ENCODE data around the gene LIG1.

Gene LIG1

GRCh38 chr19:48182434-48182833 is 12.3 kb upstream of the LIG1 start:
- DNase-seq (ENCODE audit: low spot score): no peak

- DNase-seq (ENCODE audit: low spot score): no peak
These were observed 11.4 kb upstream of the LIG1 start for GRCh38 chr19:48181505-48181904.

GRCh38 chr19:48176226-48176625 is 6.1 kb upstream of the LIG1 start:
- no peak for DNase-seq (ENCODE audit: low spot score)

- DNase-seq (ENCODE audit: low spot score): no peak
These were observed 5.4 kb upstream of the LIG1 start for GRCh38 chr19:48175578-48175977.

GRCh38 chr19:48174445-48175030 is 4.4 kb upstream of the LIG1 start:
- DNase-seq (ENCODE audit: low spot score): no peak

- DNase-seq (ENCODE audit: low spot score): no peak
These were observed 1.6 kb upstream of the LIG1 start for GRCh38 chr19:48171710-48172109.

- DNase-seq (ENCODE audit: low spot score): no peak
These were observed 738 bp upstream of the LIG1 start for GRCh38 chr19:48170817-48171347.

- DNase-seq (ENCODE audit: low spot score): peak; percentile 35
These were observed 586 bp downstream of the LIG1 start for GRCh38 chr19:48169578-48169938.

GRCh38 chr19:48168689-48169088 is 1.5 kb downstream of the LIG1 start:
- DNase-seq (ENCODE audit: low spot score): no peak

GRCh38 chr19:48158210-48158790 is 11.8 kb downstream of the LIG1 start:
- DNase-seq (ENCODE audit: low spot score): no peak

GRCh38 chr19:48154003-48154402 is 16.1 kb downstream of the LIG1 start:
- DNase-seq (ENCODE audit: low spot score): no peak

GRCh38 chr19:48152551-48152950 is 17.6 kb downstream of the LIG1 start:
- DNase-seq (ENCODE audit: low spot score): peak; percentile 69

GRCh38 chr19:48149430-48149829 is 20.7 kb downstream of the LIG1 start:
- no peak for DNase-seq (ENCODE audit: low spot score)

- DNase-seq (ENCODE audit: low spot score): no peak
These were observed 21.6 kb downstream of the LIG1 start for GRCh38 chr19:48148576-48148975.

GRCh38 chr19:48147597-48148175 is 22.5 kb downstream of the LIG1 start:
- no peak for DNase-seq (ENCODE audit: low spot score)

- no peak for DNase-seq (ENCODE audit: low spot score)
These were observed 31.1 kb downstream of the LIG1 start for GRCh38 chr19:48139053-48139452.

- DNase-seq (ENCODE audit: low spot score): no peak
These were observed 32.7 kb downstream of the LIG1 start for GRCh38 chr19:48137411-48137810.

- DNase-seq (ENCODE audit: low spot score): no peak
These were observed 33.6 kb downstream of the LIG1 start for GRCh38 chr19:48136547-48136946.

GRCh38 chr19:48135411-48135810 is 34.7 kb downstream of the LIG1 start:
- DNase-seq (ENCODE audit: low spot score): no peak

- no peak for DNase-seq (ENCODE audit: low spot score)
These were observed 37.0 kb downstream of the LIG1 start for GRCh38 chr19:48133094-48133493.

- no peak for DNase-seq (ENCODE audit: low spot score)
These were observed 42.6 kb downstream of the LIG1 start for GRCh38 chr19:48127561-48127960.

- DNase-seq (ENCODE audit: low spot score): peak; percentile 53
These were observed 46.1 kb downstream of the LIG1 start for GRCh38 chr19:48123907-48124651.

- DNase-seq (ENCODE audit: low spot score): no peak
These were observed 47.7 kb downstream of the LIG1 start for GRCh38 chr19:48122421-48122820.

All from Ammon's horn (tissue), 1 donor.